ENCODE results near the gene SPESP1. TPM values are rescaled to one million over a fixed set of nuclear protein-coding genes. Genes with fewer than 3 reads are reported as not detected.

The SPESP1 gene
- total RNA-seq, 4 donors from 2014 or later = 1.1 to 2.1 (median 1.4) TPM; not detected in 1

GRCh38 chr15:68984586-68984985 is 54.3 kb downstream of the SPESP1 start:
- TF ChIP-seq POLR2A (IDR thresholded peaks at IDR 0.05) (no peak), CTCF (IDR thresholded peaks at IDR 0.05) (no peak)
- no peaks in the 10 kb centered on the region for H3K9me3 ChIP-seq
- 88 to 92% methylated on average over 3 of the region's 3 CpGs for WGBS, 2 donors
- no peak for DNase-seq
- intact Hi-C loops (cut with DNase I) = no loop called here
- no peaks in the 10 kb centered on the region for H3K36me3 ChIP-seq
- no peak overlapping the region for H3K4me3 ChIP-seq
- no peaks in the 10 kb centered on the region for H3K4me1 ChIP-seq
- peaks cover 0 to 62% (median 0%) of the 10 kb centered on the region in 4 donors for H3K27me3 ChIP-seq
- no peak overlapping the region for H3K27ac ChIP-seq

GRCh38 chr15:68985361-68985891 is 55.1 kb downstream of the SPESP1 start:
- no peaks in the 10 kb centered on the region for H3K4me1 ChIP-seq
- TF ChIP-seq CTCF (IDR thresholded peaks at IDR 0.05) (no peak), POLR2A (IDR thresholded peaks at IDR 0.05) (no peak)
- DNase-seq = no peak
- no peak overlapping the region for H3K4me3 ChIP-seq
- no peaks in the 10 kb centered on the region for H3K9me3 ChIP-seq
- H3K27ac ChIP-seq = no peak overlapping the region
- 78 to 84% methylated on average over 4 to 5 of the region's 5 CpGs for WGBS, 2 donors
- peaks cover 0 to 59% (median 0%) of the 10 kb centered on the region in 4 donors for H3K27me3 ChIP-seq
- intact Hi-C loops (cut with DNase I) = no loop called here
- no peaks in the 10 kb centered on the region for H3K36me3 ChIP-seq

GRCh38 chr15:68986322-68986721 is 56.0 kb downstream of the SPESP1 start:
- intact Hi-C loops (cut with DNase I) = no loop called here

GRCh38 chr15:68987120-68987519 is 56.8 kb downstream of the SPESP1 start:
- Histone ChIP-seq H3K27ac (no peak overlapping the region), H3K4me1 (peaks cover 0 to 14% (median 9%) of the 10 kb centered on the region in 3 donors), H3K27me3 (peaks cover 0 to 51% (median 0%) of the 10 kb centered on the region in 4 donors), H3K4me3 (no peak overlapping the region), H3K9me3 (no peaks in the 10 kb centered on the region), H3K36me3 (no peaks in the 10 kb centered on the region)
- no peak for DNase-seq
- WGBS, 2 donors = 84 to 91% methylated on average over 6 of the region's 6 CpGs
- TF ChIP-seq POLR2A (IDR thresholded peaks at IDR 0.05) (no peak), CTCF (IDR thresholded peaks at IDR 0.05) (no peak)
- intact Hi-C loops (cut with DNase I) = no loop called here

More at GRCh38 chr15:68986322-68986721, 56.0 kb downstream of the SPESP1 start:
- Histone ChIP-seq H3K9me3 (no peaks in the 10 kb centered on the region), H3K27ac (no peak overlapping the region), H3K27me3 (peaks cover 0 to 51% (median 0%) of the 10 kb centered on the region in 4 donors), H3K36me3 (no peaks in the 10 kb centered on the region), H3K4me1 (peaks cover 0 to 6% (median 2%) of the 10 kb centered on the region in 3 donors), H3K4me3 (no peak overlapping the region)
- DNase-seq = no peak
- WGBS, 2 donors = 79 to 88% methylated on average over 5 of the region's 5 CpGs
- TF ChIP-seq CTCF (IDR thresholded peaks at IDR 0.05) = no peak
- TF ChIP-seq POLR2A (IDR thresholded peaks at IDR 0.05) = no peak

GRCh38 chr15:68987676-68988075 is 57.4 kb downstream of the SPESP1 start:
- peaks cover 0 to 18% (median 9%) of the 10 kb centered on the region in 3 donors for H3K4me1 ChIP-seq
- no peak for DNase-seq
- no peaks in the 10 kb centered on the region for H3K9me3 ChIP-seq
- H3K4me3 ChIP-seq = no peak overlapping the region
- peaks cover 0 to 51% (median 0%) of the 10 kb centered on the region in 4 donors for H3K27me3 ChIP-seq
- TF ChIP-seq CTCF (IDR thresholded peaks at IDR 0.05) (no peak), POLR2A (IDR thresholded peaks at IDR 0.05) (no peak)
- intact Hi-C loops (cut with DNase I) = no loop called here
- H3K36me3 ChIP-seq = no peaks in the 10 kb centered on the region
- no peak overlapping the region for H3K27ac ChIP-seq
- WGBS, 2 donors = 13 to 20% methylated on average over 1 of the region's 1 CpG

All from esophagus squamous epithelium (tissue), 5 donors.